NOMO-1 treated with dmso at 0.1 percent for 144 hours (cell line): ENCODE measurements around the gene PSEN1.
A peak's percentile ranks its signal among the peaks of the same experiment; 100 is the strongest.

Experiments used
- DNase-seq: peaks from one replicate; lab custom pipeline; 2025; ENCODE audit not compliant: unreplicated experiment; lab: John Stamatoyannopoulos, UW

PSEN1 gene

DNA sequence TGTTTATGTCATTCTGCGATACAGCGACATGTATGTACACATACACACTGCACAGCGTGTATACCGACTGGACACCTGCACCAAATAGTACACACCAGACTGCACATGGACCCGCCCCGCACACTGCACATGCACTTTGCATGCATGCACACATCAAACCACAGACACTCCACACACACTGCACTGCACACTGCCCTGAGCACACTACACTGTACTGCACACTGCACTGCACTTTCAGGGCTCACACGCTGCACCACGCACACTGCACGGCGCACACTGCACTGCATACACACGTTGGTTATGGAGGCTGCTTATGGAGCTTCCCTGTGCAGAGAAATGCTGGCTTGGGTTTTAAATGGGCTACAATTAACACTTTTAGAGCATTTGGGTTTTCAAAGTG lies 102.6 kb downstream of the PSEN1 start:
- no peak for DNase-seq

DNA sequence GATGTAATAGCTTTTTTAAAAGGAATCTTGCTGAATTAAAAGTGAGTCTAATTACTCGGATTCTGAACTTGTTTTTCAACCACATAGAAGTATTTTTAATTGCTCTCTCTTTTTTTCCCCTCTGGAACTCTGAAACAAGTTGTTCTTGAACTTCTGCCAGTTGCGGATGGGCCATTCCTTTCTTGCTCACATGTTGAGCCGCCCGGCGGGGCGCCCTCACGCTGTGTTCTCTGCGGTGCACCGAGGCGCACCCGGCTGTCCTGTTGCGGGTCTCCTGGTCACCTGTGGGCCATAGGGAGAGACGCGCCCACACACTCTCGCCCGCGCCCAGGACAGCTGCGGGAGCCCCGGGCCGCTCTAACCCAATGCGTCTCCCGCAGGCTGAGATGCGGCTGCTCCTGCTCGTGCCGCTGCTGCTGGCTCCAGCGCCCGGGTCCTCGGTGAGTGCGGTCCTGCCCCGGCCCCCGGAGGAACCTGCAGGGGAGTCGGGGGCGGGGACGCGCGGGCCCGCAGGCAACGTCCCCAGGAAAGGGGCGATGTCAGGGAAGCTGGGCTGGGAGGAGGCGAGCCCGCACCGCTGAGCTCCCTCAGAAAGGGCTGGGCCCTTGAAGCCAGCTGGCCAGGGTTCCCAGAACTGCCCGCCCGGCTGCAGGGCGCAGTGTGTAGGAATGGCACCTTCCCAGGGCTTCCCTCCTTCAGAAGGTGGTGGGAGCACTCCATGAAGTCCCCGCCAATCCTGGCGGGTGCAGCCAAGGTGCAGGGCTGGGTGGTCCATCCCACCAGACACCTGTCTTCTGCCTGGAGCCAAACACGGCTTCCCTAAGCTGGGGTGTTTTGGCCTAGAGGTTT lies 103.3 kb downstream of the PSEN1 start:
- no peak for DNase-seq

DNA sequence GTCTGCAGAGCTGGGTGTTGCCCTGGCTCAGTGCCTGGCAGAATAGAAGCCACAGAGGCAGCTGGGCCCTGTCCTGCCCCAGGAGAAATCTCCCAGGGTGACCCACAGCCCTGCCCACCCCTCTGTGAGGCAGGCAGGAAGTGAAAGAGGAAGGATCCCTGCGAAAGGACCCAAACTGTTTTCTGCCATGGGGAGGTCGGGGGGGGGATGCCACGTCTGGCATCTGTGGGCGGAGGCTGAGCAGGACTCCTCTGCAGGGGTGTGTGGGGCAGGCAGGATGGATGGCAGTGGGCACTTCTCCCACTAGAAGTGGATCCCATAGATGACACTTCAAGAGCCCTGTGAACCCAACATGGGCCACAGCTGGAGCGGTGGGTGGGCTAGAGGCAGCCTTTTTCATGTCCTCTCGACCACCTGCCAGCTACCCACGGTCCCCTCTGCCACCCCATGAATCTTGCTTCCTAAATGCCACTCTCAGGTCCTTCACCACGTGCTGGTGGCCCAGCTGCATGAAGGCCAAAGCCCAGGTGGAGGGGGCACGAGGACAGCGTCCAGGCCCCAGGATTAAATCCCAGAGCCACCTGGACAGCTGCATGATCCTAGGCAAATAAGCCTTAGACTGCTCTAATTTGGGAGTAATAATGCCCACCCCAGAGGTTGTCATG lies 104.6 kb downstream of the PSEN1 start:
- DNase-seq, result peak; percentile 71

DNA sequence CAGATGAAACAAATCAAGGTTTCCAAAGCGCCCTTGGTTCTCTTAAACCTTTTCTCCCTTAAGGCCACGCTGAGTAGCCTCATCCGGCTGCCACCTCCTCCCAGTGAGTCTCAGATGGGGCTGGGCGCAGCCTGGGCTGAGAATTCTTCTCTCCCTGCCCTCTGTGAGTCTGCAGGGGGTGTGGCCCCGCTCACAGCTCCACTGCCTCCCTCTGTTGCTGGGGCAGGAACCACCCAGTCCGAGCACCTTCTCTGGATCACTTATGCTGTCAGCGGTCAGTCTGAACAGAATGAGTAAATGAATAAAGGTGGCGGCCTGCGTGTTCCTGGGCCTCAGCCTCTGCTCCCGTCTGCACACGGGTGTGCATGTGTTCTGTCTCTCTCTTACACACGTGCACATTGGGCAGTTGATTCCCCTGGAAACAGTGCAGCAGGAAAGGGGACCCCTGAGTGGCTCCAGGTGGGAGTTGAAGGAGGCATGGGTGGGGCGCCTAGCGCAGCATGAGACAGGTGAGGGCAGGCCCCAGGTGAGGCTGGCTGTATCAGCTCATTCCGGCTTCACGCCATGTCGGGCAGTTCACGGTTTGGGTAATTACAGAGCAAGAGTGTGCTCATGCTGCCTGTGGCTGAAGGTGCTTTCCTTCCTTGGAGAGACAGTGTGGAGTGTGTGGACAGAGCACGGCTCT lies 105.3 kb downstream of the PSEN1 start:
- no peak for DNase-seq

DNA sequence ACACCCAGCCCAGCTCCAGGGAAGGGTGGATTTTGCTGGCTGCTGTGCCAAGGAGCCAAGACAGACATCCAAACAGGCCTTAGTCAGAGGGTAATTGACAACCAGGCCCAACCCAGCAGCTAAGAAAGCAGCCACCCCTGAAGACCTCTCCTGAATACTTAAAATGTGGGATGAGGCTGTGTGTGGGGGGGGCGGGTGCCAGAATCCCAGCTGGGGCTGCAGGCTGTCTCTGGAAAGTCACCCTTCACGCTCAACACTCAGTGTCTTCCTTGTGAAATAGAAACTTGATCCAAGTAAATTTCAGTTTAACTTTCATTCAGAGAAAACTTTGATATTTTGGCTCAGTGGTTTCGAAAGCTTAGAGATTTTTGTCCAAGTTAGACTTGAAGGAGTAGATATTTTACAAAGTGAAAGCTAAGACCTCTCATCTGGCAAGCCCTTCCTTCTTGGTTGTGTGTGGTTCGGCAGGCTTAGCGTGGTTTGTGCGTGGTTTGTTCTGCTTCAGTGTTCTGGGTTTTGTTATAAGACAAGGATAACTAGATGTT lies 106.1 kb downstream of the PSEN1 start:
- DNase-seq, result no peak

DNA sequence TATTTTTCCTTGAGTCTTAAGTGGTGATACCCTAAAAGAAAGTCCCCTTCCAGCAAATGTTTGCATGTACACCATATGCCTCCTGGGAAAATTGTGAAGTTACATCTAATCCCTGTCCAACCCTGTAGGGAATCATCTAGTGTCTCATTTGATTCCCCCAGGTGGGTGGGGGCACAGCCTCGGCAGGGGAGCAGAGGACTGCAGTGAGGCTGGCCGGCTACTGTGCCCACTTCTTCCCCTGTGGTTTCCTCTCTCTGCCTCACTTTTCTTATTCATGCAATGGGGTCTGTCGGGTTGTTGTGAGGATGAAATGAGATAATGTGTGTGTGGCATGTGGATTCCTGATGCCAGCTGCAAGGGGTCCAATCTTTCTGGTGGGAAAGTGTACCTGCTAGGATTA lies 107.0 kb downstream of the PSEN1 start:
- no peak for DNase-seq

DNA sequence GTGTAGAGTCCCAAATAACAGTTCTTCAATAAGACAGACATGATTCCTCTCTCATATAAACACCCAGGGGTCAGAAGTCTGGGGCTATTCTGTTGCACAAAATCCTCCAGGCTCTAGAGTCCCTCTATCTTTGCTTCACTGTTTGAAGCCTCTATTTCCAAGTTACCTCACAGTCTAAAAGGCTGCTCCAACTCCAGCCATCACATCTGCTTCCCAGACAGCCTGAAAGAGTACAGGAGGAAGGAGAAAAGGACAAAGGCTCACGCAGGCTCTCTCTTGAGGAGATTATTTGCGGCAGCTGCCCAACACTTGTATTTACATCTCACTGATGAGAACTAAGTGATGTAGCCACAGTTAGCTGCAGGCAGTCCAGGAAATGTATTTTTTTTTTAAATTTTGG lies 107.4 kb downstream of the PSEN1 start:
- DNase-seq, result no peak

DNA sequence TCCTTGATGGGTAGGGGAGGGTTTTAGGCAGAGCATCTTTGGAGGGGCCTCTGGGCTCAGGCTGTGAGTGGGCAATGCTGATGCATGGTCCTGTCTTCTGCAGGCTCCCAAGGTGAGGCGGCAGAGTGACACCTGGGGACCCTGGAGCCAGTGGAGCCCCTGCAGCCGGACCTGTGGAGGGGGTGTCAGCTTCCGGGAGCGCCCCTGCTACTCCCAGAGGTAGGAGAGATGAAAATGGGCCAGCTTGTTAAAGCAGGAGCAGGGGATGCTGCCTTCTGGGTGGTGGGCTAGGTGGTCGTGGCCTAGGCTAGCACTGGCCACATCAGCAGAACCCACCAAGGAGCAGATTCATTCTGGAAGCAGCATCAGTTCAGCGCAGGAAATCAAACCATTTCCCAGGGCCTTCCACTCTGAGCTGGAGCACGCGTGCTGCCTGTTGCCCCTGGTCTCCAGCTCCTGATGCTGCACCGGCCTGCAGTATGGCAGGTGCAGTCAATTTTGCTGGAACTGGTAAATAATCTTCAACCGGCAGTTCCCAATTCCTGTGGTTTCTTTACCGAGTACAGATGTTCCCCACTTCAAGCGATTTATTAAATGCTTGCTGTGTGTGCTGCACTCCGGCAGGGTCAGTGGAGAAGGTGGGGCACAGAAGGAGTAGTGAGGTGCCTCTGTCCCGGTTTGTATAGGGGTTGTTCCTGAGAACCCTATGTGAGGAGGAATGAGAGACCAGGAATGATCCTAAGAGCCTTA lies 108.4 kb downstream of the PSEN1 start:
- no peak for DNase-seq

DNA sequence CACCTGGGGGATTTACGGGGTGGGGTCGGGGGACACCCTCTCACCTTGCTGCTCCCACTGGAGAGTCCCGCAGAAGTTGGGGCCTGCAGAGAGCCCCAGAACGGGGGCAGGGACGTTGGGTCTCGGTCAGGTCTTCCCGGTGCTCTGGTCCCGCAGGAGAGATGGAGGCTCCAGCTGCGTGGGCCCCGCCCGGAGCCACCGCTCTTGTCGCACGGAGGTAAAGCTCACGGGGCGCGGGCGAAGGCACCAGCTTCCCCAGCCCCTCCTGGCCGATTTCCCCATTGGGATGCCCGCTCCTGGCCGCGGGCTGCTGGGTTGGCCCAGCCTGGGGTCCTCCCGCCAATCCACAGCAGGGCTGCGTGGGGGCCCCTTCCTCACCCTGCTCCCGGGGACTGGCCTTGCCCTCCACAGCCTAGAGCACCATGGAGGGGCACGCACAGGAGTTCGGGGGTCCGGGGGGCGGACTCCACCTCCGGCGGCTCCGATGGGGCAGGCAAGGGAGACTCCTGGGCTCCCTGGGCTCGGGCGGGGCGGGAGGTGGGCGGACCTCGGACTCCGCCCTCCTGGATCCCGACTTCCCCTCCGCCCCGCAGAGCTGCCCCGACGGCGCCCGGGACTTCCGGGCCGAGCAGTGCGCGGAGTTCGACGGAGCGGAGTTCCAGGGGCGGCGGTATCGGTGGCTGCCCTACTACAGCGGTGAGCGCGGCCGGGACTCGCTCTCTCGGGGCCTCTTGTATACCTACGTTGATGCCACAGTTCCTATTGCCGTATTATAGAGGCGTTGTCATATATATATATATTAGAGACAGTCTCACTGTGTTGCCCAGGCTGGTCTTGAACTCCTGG lies 109.4 kb downstream of the PSEN1 start:
- DNase-seq, result peak; percentile 68

DNA sequence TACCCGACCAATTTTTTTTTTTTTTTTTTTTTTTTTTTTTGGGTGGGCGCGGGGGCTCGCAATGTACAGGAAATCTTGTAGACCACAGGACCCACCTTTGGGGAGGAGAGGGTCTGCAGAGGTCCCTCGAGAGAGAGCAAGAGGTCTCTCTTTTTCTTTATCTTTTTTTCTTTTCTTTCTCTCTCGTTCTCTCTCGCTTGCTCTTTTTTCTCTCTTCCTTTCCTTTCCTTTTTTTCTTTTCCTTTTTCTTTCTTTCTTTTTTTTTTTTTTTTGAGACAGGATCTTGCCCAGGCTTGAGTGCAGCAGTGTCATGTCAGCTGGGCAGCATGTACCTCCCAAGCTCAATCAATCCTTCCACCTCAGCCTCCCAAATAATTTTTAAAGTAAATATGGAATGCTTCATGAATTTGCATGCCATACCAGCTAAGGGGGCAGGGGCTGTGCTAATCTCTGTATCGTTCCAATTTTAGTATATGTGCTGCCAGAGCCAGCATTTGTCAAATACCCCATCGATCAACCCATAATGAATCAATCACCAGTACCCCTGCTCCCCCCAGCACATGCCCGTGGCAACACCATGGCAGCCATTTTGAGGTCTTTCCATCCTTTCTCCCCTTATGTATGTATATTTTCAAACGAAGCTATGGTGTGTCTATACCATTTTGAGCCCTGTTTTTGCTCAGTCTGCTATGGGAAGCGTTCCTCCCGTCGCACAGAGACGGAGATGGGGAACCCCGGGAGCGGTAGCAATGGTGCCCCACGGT lies 110.3 kb downstream of the PSEN1 start:
- DNase-seq, result no peak

DNA sequence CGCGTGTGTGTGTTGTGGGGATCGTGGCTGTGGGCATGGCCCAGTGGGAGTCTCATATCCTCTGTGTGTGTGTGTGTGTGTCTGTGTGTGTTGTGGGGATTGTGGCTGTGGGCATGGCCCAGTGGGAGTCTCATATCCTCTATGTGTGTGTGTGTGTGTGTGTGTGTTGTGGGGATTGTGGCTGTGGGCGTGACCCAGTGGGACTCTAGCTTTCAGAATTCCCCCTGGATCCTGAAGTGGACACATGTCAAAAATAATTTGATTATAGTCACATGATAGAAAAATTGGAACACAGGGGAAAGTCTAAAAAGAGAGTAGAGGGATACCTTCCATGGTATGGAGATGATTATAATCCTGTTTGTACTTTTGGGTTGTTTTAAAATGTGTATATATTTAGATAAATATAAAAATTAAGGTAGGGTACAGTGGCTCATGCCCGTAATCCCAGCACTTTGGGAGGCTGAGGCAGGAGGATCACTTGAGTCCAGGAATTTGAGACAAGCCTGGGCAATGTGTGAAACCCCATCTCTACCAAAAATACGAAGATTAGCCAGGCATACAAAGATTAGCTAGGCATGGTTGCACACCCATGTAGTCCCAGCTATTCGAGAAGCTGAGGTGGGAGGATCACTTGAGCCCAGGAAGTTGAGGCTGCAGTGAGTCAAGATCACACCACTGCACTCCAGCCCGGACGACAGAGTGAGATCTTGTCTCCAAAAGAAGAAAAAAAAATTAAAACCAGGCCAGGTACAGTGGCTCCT lies 112.0 kb downstream of the PSEN1 start:
- DNase-seq, result no peak

DNA sequence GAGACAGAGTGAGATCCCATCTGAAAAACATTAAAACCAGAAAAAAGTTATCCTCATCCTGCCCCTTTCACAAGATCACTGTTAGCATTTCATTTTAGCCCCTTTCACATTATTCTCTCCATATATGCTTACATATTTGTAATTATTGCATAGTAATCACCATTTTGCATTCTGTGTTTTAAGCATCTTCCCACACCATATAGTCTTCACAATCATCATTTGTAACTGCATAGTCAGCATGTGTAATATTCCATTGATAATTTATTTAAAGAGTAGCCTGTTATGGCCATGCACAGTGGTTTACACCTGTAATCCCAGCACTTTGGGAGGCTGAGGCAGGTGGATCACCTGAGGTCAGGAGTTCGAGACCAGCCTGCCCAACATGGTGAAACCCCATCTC lies 112.8 kb downstream of the PSEN1 start:
- no peak for DNase-seq

DNA sequence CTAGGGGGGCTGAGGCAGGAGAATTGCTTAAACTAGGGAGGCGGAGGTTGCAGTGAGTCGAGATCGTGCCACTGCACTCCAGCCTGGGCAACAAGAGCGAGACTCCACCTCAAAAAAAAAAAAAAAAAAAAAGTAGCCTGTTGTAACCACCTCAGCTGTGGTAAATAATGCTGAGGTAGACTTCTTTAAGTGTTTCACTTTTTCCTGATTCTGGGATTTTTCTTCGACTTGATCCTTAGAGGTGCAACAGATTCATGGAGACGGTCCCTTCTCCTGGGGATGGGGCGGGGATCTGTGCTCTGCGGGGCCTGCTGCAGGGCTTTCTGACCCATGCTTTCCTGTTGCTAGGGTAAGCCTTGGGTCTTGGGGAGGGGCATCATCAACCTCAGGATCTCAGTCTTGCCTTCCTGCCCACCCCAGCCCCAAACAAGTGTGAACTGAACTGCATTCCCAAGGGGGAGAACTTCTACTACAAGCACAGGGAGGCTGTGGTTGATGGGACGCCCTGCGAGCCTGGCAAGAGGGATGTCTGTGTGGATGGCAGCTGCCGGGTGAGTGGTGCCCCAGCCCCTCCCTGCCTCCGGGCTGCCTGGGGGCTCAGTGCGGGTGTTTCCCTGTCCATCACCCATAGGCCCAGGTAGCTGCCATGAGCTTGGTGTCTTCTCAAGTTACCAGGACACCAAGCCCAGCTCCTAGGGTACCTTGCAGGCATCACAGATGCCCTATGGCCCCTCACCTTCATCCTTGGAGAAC lies 113.4 kb downstream of the PSEN1 start:
- no peak for DNase-seq

DNA sequence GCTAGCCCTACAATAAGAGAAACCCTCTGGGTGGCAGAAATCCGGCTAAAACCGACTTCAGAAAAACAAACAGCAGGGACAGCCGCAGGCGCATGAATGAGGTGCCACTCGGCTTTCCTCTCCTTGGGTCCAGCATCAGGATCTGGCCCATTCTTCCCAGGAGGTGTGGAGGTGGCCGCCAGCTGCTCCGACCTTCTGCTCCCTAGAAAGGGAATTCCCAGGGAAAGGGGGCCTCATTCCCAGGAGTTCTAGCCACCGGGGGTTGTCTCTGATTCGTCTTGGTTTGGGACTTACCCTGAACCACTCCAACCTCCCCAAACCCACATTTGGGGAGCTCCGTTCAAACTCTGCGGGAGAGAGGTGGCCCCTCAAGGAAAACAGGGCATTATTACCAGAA lies 114.0 kb downstream of the PSEN1 start:
- DNase-seq, result no peak

DNA sequence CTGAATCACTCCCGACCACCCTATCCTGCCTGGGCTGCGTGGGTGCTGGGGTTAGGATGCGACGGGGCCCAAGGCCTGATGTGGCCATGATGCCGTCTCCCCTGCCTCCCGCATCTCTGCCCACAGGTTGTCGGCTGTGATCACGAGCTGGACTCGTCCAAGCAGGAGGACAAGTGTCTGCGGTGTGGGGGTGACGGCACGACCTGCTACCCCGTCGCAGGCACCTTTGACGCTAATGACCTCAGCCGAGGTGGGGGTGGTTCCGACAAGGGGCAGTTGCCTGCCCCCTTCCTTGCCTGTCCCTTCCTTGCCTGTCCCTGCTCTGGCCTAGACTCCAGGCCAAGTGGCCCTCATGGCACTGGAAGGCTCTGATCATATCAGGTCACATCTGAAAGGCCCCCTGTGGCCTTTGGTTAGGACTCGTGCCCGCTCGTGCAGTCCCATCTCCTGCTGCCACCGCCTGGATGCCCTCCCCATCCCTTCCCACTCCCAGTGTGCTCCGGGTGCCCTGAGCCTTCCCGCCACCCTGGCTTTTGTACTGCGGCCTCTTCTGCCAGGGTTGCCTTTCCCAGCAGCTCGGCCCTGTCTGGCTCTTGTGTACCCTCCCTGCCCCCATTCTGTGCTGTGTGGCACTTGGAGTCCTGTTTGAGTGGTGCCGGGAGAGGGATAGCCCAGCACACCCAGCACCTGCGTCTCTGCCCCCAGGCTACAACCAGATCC lies 114.6 kb downstream of the PSEN1 start:
- DNase-seq, result no peak

DNA sequence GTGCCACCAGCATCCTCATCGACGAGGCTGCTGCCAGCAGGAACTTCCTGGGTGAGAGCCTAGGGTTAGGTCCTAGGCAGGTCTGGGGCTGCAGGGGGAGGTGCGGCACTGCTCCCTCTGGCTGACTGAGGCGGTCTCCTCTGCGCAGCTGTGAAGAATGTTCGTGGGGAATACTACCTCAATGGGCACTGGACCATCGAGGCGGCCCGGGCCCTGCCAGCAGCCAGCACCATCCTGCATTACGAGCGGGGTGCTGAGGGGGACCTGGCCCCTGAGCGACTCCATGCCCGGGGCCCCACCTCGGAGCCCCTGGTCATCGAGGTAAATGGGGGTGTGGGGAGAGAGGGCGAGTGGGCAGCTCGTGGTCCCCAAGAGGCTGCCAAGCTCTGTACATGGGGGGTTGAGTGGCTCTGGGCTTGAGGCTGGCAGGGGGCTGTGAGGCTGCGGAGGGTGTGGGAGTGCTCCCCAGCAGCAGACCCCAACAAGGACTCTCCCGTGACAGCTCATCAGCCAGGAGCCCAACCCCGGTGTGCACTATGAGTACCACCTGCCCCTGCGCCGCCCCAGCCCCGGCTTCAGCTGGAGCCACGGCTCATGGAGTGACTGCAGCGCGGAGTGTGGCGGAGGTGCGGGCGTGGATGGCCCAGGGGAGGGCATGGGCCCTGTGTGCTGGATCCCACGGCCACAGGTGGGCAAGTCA lies 115.4 kb downstream of the PSEN1 start:
- no peak for DNase-seq
